ENCODE measurements around the gene NECTIN4. TPM values are rescaled to one million over a fixed set of nuclear protein-coding genes. Genes with fewer than 3 reads are reported as not detected.

The NECTIN4 gene
- total RNA-seq, 4 donors from 2014 or later, result 0.54 to 2.5 (median 1.6) TPM

DNA sequence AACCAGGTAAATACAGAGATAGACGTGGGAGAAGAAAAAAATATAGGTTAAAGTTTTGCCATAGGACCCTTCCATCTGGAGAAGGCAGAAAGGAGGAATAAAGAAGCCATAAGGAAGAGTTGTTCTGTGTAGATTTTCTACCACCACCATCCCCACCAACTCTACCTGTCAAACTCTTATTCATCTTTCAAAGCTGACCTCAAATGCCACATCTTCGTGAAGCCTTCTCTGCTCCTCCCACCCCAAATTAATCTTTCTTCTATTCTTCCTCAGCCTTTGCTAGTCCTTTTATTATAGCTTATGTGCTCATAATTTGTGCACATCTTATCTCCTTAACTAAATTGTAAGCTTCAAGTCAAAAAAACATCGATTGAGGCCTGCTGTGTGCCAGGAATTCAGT is 1.3 kb upstream of the NECTIN4 start:
- H3K27me3 ChIP-seq, result no peaks in the 10 kb centered on the region
- TF ChIP-seq, protein P1, sequence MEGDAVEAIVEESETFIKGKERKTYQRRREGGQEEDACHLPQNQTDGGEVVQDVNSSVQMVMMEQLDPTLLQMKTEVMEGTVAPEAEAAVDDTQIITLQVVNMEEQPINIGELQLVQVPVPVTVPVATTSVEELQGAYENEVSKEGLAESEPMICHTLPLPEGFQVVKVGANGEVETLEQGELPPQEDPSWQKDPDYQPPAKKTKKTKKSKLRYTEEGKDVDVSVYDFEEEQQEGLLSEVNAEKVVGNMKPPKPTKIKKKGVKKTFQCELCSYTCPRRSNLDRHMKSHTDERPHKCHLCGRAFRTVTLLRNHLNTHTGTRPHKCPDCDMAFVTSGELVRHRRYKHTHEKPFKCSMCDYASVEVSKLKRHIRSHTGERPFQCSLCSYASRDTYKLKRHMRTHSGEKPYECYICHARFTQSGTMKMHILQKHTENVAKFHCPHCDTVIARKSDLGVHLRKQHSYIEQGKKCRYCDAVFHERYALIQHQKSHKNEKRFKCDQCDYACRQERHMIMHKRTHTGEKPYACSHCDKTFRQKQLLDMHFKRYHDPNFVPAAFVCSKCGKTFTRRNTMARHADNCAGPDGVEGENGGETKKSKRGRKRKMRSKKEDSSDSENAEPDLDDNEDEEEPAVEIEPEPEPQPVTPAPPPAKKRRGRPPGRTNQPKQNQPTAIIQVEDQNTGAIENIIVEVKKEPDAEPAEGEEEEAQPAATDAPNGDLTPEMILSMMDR (IDR thresholded peaks at IDR 0.05), result no peak
- TF ChIP-seq POLR2A (IDR thresholded peaks at IDR 0.05), result no peak
- no peak for DNase-seq
- no peak overlapping the region for H3K27ac ChIP-seq
- H3K4me3 ChIP-seq, result no peak overlapping the region
- H3K9me3 ChIP-seq, result no peaks in the 10 kb centered on the region
- H3K4me1 ChIP-seq, result peaks cover 0 to 8% (median 0%) of the 10 kb centered on the region in 4 donors
- no peaks in the 10 kb centered on the region for H3K36me3 ChIP-seq

DNA sequence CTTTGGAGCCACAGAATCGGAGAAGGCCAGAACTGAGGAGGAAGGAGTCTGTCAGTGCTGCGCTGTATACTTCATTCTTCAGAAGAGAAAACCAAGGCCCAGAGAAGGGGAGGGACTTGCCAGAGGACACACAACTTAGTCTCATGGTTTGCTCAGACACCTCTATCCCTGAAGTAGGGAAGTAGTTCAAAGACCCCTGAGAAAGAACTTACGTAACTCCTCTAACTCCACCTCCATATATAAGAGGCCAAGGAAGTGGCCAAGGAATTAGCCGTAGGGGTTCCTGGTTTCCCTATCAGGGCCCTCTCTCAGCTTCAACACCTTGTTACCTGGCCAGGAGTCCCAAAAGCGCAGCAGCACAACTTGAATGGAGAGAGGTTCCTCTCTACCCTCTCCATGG is 580 bp upstream of the NECTIN4 start:
- peaks cover 0 to 8% (median 0%) of the 10 kb centered on the region in 4 donors for H3K4me1 ChIP-seq
- no peaks in the 10 kb centered on the region for H3K9me3 ChIP-seq
- DNase-seq, result peak in 1 of 3 donors; percentile 7
- no peak for TF ChIP-seq POLR2A (IDR thresholded peaks at IDR 0.05)
- TF ChIP-seq, protein P1 (IDR thresholded peaks at IDR 0.05), result no peak
- no peaks in the 10 kb centered on the region for H3K27me3 ChIP-seq
- H3K4me3 ChIP-seq, result no peak overlapping the region
- H3K27ac ChIP-seq, result no peak overlapping the region
- no peaks in the 10 kb centered on the region for H3K36me3 ChIP-seq

DNA sequence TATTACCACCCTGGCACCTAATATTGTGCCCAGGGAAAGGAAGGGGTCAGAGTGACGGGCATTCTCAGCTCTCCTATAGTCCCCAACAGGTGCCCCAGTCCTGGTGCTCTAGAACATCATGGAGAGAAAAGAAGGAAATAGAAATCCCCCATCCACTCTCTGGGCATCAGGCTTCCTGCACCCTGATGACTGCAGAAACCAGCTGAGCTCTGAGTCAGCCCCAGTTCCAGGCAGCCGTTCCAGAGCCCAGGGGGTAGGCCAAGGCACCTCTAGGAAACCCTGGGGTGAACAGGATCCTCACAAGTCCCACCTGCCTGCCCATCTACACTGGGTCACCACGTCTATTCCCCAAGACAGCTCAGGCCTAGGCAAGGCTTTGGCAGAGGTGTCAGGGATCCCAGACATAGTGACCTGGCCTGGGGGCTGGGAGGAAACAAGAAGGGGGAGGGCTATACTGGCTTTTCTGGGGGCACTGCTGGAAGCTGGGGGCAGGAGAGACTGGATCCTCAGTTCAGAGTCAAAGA is 709 bp downstream of the NECTIN4 start:
- Histone ChIP-seq H3K36me3 (no peaks in the 10 kb centered on the region), H3K4me1 (peaks cover 0 to 10% (median 0%) of the 10 kb centered on the region in 4 donors), H3K27ac (no peak overlapping the region), H3K4me3 (peak overlapping the region in 1 of 4 donors; percentile 0), H3K27me3 (no peaks in the 10 kb centered on the region), H3K9me3 (no peaks in the 10 kb centered on the region)
- TF ChIP-seq, protein P1 (IDR thresholded peaks at IDR 0.05), result no peak
- no peak for TF ChIP-seq POLR2A (IDR thresholded peaks at IDR 0.05)
- DNase-seq, result peak in 1 of 3 donors; percentile 45

DNA sequence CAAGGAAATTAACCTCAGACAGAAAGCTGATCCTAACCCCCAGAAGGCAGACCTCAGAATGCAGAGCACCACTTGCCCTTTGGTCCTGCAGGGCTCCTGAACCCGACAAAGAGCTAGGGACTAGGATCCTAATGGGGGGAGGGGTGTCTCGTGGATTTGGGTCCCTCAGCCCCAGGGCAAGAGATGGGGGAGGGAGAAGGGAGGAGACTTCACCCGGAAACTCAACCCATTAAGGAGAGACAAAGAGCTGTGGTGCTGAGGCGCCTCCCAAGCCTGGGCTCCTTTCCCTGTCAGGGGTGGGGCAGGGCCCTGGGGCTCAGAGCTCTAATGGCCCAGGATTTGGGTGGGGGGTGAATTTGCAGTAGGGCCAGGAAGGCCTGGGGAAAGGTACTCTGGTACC is 2.9 kb downstream of the NECTIN4 start:
- Histone ChIP-seq H3K36me3 (no peaks in the 10 kb centered on the region), H3K9me3 (no peaks in the 10 kb centered on the region), H3K27ac (no peak overlapping the region), H3K27me3 (no peaks in the 10 kb centered on the region), H3K4me1 (peaks cover 0 to 14% (median 0%) of the 10 kb centered on the region in 4 donors), H3K4me3 (no peak overlapping the region)
- no peak for DNase-seq
- TF ChIP-seq, protein P1 (IDR thresholded peaks at IDR 0.05), result no peak
- no peak for TF ChIP-seq POLR2A (IDR thresholded peaks at IDR 0.05)

DNA sequence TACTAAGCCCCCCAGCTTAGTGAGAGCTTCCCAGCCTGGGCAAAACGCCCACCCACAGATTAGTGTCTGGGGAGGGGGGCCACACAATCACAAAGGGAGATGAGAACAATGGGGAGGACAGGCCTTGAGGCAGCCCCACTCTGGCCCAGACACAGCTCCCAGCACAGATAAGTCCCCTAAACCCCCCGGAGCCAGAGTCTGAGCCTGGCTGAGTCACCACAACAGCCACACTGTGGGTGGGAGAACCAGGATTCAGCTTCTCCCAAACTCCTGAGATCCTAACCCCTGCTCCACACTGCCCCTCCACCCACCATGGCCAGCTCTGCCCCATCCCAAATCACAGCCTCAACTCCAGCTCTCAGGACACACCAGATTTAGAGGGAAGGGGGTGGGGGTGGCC is 4.2 kb downstream of the NECTIN4 start:
- TF ChIP-seq, protein P1 (IDR thresholded peaks at IDR 0.05), result no peak
- no peak for TF ChIP-seq POLR2A (IDR thresholded peaks at IDR 0.05)
- Histone ChIP-seq H3K9me3 (no peaks in the 10 kb centered on the region), H3K27ac (no peak overlapping the region), H3K4me3 (no peak overlapping the region), H3K27me3 (no peaks in the 10 kb centered on the region), H3K36me3 (no peaks in the 10 kb centered on the region), H3K4me1 (peaks cover 0 to 14% (median 0%) of the 10 kb centered on the region in 4 donors)
- no peak for DNase-seq

DNA sequence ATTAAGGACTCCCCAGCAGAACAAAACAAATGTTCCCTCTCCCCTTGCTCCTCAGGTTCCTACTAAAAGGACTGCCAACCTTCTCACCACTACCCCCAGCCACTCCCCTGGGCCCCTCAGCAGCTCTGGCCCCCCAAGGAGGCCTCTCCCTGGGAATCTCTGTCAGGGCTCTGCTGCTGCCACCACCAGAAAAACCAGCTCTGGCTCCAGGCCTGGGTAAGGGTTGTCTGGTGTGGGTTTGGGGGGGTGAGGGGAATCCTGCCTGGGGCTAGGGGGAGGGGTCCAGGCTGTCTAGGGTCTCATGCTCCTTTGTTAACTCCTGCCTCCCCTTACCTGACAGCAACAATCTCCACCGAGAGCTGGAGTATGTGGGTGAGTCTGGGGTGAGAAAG is 4.8 kb downstream of the NECTIN4 start:
- TF ChIP-seq, protein P1 (IDR thresholded peaks at IDR 0.05), result no peak
- no peak for TF ChIP-seq POLR2A (IDR thresholded peaks at IDR 0.05)
- DNase-seq, result no peak
- no peaks in the 10 kb centered on the region for H3K27me3 ChIP-seq
- peaks cover 0 to 14% (median 0%) of the 10 kb centered on the region in 4 donors for H3K4me1 ChIP-seq
- no peak overlapping the region for H3K4me3 ChIP-seq
- no peaks in the 10 kb centered on the region for H3K36me3 ChIP-seq
- no peaks in the 10 kb centered on the region for H3K9me3 ChIP-seq
- H3K27ac ChIP-seq, result no peak overlapping the region
